Neutrophil (primary cell): Measurements from ENCODE around the gene OTC.
A peak's percentile ranks its signal among the peaks of the same experiment; 100 is the strongest.

Experiments used
- H3K27ac ChIP-seq: fragments of 200-600 bp; sonication (generic); 2 replicates; pipeline ENCODE4 v1.5.1; 2016; ENCODE audit warnings: mild to moderate bottlenecking, moderate library complexity
- H3K27me3 ChIP-seq: fragments of 200-600 bp; sonication (generic); 2 replicates; pipeline ENCODE4 v1.6.0; 2016; ENCODE audit warnings: mild to moderate bottlenecking
- H3K36me3 ChIP-seq: fragments of 200-600 bp; sonication (generic); 2 replicates; pipeline ENCODE4 v1.5.1; 2017
- H3K4me1 ChIP-seq, 2 experiments: fragments of 200-600 bp in 1 of 2; sonication (generic) in 1 of 2; 1 replicate in 1 of 2; 2 replicates in 1 of 2; pipeline versions ENCODE4 v1.5.1 to v1.6.1; 2013 to 2016; ENCODE audit warnings: low read depth in 1 of 2, low read length in 1 of 2, mild to moderate bottlenecking in 1 of 2, moderate library complexity in 1 of 2; ENCODE audit not compliant: control insufficient read depth in 1 of 2, insufficient read depth in 1 of 2
- H3K4me3 ChIP-seq, 2 experiments: fragments of 200-600 bp in 1 of 2; sonication (generic) in 1 of 2; 1 replicate in 1 of 2; 2 replicates in 1 of 2; pipeline ENCODE4 v1.5.1; 2013 to 2016; ENCODE audit warnings: low read depth in 1 of 2, low read length in 1 of 2, mild to moderate bottlenecking in 1 of 2, moderate library complexity in 1 of 2
- H3K9me3 ChIP-seq: fragments of 200-600 bp; sonication (generic); 2 replicates; pipeline ENCODE4 v1.5.1; 2016
- TF ChIP-seq, protein P1 (sequence below): fragments of 200-600 bp; sonication (generic); IDR thresholded peaks from 2 replicates; pipeline ENCODE4 v1.5.1; 2016; ENCODE audit warnings: antibody characterized with exemption

Gene OTC

DNA sequence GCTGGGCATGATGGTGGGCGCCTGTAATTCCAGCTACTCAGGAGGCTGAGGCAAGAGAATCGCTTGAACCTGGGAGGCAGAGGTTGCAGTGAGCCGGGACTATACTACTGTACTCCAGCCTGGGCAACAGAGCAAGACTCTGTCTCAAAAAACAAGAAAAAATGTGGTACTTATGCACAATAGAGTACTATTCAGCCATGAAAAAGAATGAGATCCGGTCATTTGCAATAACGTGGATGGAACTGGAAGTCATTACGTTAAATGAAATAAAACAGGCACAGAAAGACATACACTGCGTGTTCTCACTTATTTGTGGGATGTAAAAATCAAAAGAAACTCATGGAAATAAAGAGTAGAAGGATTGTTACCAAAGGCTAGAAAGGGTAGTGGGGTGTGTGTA lies 37.2 kb upstream of the OTC start:
- Histone ChIP-seq H3K9me3 (no peaks in the 10 kb centered on the region), H3K4me3 (no peak overlapping the region), H3K27ac (no peak overlapping the region), H3K27me3 (no peaks in the 10 kb centered on the region), H3K4me1 (no peaks in the 10 kb centered on the region), H3K36me3 (peaks cover 17% of the 10 kb centered on the region)
- TF ChIP-seq, protein P1, sequence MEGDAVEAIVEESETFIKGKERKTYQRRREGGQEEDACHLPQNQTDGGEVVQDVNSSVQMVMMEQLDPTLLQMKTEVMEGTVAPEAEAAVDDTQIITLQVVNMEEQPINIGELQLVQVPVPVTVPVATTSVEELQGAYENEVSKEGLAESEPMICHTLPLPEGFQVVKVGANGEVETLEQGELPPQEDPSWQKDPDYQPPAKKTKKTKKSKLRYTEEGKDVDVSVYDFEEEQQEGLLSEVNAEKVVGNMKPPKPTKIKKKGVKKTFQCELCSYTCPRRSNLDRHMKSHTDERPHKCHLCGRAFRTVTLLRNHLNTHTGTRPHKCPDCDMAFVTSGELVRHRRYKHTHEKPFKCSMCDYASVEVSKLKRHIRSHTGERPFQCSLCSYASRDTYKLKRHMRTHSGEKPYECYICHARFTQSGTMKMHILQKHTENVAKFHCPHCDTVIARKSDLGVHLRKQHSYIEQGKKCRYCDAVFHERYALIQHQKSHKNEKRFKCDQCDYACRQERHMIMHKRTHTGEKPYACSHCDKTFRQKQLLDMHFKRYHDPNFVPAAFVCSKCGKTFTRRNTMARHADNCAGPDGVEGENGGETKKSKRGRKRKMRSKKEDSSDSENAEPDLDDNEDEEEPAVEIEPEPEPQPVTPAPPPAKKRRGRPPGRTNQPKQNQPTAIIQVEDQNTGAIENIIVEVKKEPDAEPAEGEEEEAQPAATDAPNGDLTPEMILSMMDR = no peak

DNA sequence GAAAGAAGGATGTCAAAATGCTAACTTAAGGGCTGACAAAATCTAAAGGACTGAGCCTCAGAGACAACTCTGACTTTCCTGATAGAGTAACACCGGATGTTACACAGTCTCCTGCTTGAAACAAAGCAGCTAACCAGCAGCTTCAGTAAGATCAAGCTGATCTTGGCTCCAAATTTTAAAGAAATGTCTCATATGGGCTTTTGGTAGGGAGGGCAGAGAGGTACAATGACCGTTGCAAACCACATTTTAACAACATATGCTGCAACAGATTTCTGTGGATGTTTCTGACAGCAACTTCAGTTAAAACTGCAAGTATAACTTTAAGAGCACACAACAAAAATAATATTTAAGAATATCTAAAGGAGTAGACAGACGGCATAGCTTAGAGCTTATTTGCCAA lies 34.2 kb upstream of the OTC start:
- Histone ChIP-seq H3K9me3 (no peaks in the 10 kb centered on the region), H3K36me3 (peaks cover 16% of the 10 kb centered on the region)
- TF ChIP-seq, protein P1 = no peak

DNA sequence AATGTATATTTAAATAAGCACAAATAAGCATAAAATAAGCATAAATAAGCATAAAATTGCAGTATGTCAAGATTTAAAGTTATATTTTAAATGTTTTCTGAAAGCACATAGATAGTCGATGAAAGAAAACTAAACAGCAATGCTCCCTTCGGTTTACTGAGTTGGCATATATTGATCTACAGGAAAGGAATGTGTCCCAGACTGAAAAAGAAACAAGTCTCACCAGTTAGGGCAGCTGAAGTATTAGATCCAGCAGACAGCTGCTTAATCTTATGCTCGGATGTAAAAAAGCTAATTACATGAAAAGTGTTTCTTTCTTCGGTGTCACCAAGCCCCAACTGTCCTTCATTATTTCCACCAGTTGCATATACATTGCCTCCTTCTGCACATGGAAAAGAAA lies 33.8 kb upstream of the OTC start:
- Histone ChIP-seq H3K4me1 (no peaks in the 10 kb centered on the region), H3K4me3 (no peak overlapping the region), H3K27ac (peak overlapping the region; percentile 36), H3K27me3 (no peaks in the 10 kb centered on the region), H3K9me3 (no peaks in the 10 kb centered on the region), H3K36me3 (peaks cover 12% of the 10 kb centered on the region)
- TF ChIP-seq, protein P1 = no peak

More for the DNA sequence above, 34.2 kb upstream of the OTC start:
- H3K4me3 ChIP-seq = no peak overlapping the region
- H3K27me3 ChIP-seq = no peaks in the 10 kb centered on the region
- H3K27ac ChIP-seq = peak overlapping the region; percentile 36
- H3K4me1 ChIP-seq = no peaks in the 10 kb centered on the region

DNA sequence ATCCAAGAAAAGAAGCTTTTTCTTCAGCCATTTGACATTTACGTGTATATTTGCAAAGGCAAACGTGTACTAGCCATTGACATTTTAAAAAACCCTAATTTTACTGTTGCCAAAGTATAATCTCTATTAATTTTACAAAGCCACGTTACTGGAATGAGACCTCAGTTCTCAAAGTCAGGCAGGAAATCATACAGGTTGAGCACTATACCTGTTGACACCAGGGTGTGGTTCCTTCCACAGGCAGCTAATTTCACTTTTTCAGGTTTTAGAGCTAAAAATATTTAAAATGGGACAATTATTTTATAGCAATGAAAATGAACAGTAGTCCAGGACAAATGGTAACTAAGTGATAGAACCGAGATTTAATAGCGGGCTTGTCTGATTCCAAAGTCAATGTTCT lies 31.6 kb upstream of the OTC start:
- Histone ChIP-seq H3K9me3 (no peaks in the 10 kb centered on the region), H3K4me3 (no peak overlapping the region), H3K36me3 (peaks cover 9% of the 10 kb centered on the region), H3K27ac (no peak overlapping the region), H3K4me1 (no peaks in the 10 kb centered on the region), H3K27me3 (no peaks in the 10 kb centered on the region)
- TF ChIP-seq, protein P1 = no peak

DNA sequence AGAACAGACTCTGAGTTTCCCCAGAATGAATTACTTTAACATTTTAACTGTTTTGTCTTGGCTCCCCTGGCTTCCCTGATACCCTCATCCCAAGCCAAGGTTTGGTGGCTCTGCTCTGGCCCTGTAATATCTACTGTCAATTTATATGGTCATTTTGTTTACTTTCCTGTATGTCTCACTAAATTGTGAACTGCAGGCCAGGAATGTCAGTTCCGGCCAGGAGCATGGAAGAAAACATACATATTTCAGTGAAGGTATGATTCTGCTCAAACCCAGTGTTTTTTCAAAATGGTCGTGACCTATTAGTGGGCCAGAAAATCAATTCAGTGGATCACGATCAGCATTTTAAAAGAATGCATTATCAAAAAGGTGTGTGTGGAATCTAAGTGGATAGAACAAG lies 26.3 kb upstream of the OTC start:
- Histone ChIP-seq H3K4me3 (peak overlapping the region; percentile 75 to 81), H3K4me1 (peaks cover 6 to 12% of the 10 kb centered on the region in 2 experiments)
- TF ChIP-seq, protein P1 = no peak

More for the DNA sequence above, 26.3 kb upstream of the OTC start:
- H3K9me3 ChIP-seq = no peaks in the 10 kb centered on the region
- H3K27ac ChIP-seq = peak overlapping the region; percentile 94
- H3K27me3 ChIP-seq = no peaks in the 10 kb centered on the region
- H3K36me3 ChIP-seq = no peaks in the 10 kb centered on the region
